Stimulated activated CD4-positive, alpha-beta T cell treated with anti-CD3 and anti-CD28 coated beads, Interleukin-4, amount 100 ng/mL, for 1 hour (primary cell): ENCODE measurements around the gene TMEM164.
"Not testable (repeated sequence)": the region's sequence is repeated elsewhere in the genome, so short reads cannot be mapped to it uniquely, and the experiment has no call there.

Source experiments
- DNase-seq: peaks from one replicate; pipeline ENCODE4 v3.0.0-alpha.2; 2020

Gene TMEM164

DNA sequence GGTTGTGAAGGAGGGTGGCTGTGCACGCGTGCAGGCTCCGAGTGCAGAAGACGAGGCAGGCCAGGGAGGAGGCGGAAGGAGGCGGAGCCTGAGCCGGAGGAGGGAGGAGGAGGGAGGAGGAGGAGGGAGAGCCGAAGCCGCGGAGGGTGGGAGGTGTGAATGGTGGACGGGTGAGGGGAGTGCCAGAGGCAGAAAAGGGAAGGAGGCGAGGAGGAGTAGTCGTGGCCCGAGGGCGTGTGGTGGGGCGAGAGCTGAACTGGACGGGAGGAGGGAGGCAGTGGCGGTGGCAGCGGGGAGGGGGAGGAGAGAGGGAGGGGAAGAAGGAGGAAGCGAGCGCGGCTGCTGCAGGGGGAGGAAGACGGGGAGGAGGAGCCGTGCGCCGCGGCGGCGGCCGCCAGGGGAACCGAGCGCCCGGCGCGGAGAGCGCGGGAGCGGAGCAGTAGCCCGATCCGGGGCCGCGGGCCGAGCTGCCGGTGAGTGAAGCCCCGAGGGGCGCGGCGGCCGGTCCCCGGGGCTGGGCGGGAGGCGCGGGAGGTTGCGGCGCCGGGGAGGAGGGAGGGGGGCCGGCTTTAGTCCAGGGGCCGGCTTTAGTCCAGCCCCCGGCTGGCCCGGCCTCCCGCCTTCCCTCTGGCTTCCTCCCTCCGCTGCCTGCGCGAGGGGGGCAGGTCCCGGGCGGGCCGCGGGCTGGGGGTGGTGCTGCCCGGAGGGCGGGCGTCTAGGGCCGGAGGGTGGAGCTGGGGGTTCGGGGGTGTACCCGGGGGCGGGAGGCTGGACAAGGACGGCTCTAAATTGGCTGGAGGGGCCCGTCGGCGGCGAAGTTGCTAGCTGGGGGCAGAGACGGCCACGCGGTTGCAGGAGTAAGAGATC, at the start of gene TMEM164:
Gene TMEM164 (plus strand): TSS at position 815 of the 867 bp plus-strand sequence. CDS start 661 bp downstream, outside the sequence.
- peak; percentile 78 for DNase-seq

GRCh38 chrX:109954333-109954732, 48.6 kb upstream of the TMEM164 start:
- no peak for DNase-seq

DNA sequence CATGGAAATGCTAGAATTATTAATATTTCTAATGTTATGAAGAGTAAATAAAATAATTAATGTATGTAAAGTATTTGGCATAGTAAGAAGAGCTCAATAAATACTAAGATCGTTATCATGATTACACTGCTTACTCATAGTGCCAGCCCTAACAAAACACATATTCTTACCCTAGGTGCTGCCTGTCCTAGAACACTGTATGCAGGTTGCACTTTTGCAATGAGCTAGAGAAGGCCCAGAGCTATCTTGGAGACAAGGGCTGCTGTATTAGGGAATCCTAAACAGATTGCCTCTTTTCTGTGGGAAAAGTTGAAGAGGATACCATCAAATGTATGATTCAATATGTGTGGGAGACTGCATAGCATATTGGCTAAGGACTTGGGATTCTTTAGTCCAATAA, 48.0 kb upstream of the TMEM164 start:
- no peak for DNase-seq

DNA sequence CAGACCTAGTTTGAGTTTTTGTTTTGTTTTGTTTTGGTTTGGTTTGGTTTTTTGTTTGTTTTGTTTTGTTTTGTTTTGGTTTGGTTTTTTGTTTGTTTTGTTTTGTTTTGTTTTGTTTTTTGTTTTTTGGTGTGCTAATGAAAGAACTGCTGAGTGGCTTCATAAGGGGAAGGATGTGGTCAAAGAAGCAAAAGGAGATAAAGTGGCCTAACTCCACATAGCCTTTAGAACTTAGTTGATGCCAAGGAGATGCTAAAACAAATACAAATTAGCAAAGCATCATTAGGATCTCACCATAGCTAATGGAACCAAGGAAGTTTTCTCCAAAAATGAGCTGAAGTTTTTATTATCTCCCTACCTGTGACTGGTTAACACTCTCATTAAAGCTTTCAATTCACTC, 44.6 kb upstream of the TMEM164 start:
- DNase-seq = no peak

DNA sequence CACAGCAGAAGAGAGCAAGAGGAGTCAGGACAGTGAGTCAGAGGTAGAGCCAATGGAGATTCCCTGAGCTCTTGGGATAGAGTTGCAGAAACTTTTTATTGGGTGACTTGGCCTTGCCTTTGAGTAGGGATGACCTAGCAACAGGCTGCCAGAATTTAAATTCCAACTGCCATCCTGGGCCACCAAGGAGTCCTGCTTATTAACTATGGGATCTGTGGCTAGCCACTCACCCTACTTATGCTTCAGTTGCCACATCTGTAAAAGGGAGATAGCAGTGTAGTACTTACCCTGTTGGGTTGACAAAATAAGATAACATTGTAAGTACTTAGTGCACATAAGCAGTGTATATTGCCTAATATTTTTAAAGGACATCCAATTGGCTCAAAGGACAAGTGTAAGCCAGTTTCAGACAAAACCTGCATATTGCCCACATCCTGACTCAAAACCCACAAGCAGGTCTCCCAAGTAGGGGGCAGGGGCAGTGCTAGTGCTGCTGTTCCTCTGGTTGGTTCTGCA, 43.5 kb upstream of the TMEM164 start:
- DNase-seq = no peak

DNA sequence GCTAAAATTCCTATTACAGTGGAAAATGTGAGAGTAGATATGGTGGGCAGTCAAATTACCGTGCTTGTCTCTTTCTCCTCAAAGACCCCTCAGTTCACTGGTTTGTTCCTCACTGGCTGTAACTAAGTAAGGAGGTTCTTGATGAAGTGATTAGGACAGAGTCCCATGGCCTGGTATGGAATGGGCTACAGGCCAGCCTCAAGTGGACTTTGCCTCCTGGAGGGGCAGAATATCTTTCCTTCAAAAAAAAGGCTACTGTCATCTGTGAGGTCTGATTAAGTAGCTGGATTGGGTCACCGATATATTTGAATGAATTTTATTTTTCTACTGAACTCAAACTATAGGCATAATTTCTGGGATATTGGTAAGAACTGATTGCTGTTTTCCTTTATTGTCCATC, 38.5 kb upstream of the TMEM164 start:
- no peak for DNase-seq

GRCh38 chrX:109966246-109966645, 36.7 kb upstream of the TMEM164 start:
- DNase-seq = no peak

- no peak for DNase-seq
Observed at GRCh38 chrX:109967156-109967555, 35.8 kb upstream of the TMEM164 start.

DNA sequence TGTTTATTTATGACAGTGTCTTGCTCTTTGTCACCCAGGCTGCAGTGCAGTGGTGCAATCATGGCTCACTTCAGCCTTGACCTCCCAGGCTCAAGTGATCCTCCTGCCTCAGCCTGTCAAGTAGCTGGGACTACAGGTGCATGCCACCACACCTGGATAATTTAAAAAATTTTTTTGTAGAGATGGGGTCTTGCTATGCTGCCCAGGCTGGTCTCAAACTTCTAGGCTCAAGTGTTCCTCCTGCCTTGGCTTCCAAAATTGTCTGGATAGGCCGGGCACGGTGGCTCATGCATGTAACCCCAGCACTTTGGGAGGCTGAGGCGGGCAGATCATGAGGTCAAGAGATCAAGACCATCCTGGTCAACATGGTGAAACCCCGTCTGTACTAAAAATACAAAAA, 32.1 kb upstream of the TMEM164 start:
- not testable (repeated sequence) for DNase-seq

DNA sequence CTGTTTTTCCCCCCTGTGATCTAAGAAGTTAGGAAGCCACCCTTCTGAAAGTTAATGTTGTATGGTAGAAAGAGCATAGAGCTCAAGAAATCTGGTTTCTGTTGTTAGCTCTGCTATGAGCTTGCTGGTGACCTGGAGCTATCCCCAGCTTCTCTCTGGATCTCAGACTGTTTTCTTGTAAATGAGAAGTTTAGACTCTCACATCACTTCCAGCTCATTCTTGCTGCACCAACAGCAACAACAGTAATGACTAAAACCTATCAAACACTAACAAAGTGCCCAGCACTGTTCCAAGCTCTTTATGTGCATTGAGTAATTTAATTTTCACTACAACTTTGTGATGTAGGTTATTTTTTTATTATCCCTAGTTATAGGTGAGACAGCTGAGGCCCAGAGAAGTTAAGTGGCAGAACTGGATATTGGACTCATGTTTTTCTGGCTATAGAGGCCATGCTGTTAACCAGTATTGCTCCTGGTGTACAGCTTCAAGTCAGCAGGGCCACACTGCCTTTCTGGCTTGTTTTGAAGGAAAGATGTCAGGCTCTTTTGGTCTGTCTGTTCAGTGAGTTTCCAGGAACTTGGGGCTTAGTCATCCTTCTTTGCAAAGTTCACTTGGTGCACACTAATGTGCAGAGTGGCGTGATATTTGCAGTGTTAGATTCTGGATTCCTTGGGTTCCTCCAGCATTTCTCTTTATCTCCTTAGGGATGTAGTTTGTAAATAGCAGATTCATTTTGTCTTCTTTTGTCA, 27.8 kb upstream of the TMEM164 start:
- no peak for DNase-seq

DNA sequence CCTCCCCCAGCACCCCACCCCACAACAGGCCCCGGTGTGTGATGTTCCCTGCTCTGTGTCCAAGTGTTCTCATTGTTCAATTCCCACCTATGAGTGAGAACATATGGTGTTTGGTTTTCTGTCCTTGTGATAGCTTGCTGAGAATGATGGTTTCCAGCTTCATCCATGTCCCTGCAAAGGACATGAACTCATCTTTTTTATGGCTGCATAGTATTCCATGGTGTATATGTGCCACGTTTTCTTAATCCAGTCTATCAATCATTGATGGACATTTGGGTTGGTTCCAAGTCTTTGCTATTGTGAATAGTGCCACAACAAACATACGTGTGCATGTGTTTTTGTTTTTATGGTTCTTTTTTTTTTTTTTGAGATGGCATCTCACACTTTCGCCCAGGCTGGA, 17.7 kb upstream of the TMEM164 start:
- DNase-seq = not testable (repeated sequence)

- no peak for DNase-seq
Observed at GRCh38 chrX:109987884-109988283, 15.0 kb upstream of the TMEM164 start.

DNA sequence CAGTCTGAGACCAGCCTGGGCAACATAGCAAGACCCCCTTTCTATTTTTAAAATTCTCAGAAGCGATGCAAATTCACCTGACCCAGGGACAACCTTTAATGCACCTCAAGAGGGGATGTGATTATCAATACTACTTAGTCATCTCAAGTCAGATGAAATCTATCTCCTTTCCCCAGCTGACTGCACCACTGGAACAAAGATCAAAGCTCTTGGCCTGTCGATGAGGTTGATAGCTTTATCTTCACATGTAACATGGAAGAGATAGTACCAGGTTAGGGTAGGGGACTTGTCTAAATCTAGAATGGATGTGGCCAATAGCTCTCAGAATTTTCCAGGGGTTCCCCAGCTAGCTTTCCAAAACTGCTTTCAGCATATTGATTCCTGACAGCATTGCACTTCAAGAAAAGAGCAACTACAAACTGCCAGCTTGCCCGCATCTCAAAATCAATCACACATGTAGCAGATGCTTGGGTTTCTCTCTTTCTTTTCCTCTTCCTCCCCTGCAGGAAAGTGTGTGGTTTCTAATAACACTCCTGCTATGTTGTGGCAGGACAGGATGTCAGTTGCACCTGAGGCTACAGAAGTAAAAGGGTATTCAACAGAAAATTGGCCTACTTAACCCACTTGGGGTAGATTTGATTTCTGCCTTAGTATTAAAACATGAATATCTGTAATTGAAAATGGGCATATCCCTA, 12.2 kb upstream of the TMEM164 start:
- no peak for DNase-seq

DNA sequence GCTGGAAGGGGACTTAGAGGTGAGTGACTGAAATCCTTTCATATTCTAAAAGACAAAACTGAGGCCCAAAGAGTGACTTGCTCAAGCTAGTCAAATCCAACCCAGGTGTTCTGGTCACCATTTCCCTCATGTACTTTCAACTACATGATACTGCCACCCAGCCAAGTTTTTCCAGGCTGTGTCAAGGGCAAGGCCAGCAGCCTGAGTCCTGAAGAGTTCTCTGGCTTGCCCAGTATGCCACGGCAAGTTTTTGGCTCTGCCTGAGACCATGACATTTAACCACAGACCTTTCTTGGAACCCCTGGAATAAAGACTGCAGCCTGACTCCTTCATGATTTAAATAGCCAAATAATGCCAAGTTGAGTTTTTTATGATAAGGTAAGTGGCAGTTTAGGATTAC, 10.7 kb upstream of the TMEM164 start:
- no peak for DNase-seq

GRCh38 chrX:109995155-109995554, 7.8 kb upstream of the TMEM164 start:
- DNase-seq = no peak

- no peak for DNase-seq
Observed at GRCh38 chrX:109997786-109998452, 5.0 kb upstream of the TMEM164 start.

DNA sequence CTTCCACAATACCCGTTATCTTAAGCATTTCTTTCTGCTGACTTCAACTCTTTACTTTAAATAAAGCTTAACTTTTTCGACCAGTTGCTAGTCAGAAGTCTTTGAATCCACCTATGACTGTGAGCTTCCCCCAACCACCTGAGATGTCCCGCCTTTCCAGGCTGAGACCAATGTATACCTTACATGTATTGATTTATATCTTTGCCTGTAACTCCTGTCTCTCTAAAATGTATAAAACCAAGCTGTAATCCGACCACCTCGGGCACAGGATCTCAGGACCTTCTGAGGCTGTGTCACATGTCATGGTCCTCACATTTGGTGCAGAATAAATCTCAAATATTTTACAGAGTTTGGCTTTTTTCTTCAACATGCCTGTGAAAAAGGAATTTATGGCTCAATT, 2.9 kb upstream of the TMEM164 start:
- DNase-seq = no peak

GRCh38 chrX:110000847-110001713, 1.8 kb upstream of the TMEM164 start:
- DNase-seq = no peak

DNA sequence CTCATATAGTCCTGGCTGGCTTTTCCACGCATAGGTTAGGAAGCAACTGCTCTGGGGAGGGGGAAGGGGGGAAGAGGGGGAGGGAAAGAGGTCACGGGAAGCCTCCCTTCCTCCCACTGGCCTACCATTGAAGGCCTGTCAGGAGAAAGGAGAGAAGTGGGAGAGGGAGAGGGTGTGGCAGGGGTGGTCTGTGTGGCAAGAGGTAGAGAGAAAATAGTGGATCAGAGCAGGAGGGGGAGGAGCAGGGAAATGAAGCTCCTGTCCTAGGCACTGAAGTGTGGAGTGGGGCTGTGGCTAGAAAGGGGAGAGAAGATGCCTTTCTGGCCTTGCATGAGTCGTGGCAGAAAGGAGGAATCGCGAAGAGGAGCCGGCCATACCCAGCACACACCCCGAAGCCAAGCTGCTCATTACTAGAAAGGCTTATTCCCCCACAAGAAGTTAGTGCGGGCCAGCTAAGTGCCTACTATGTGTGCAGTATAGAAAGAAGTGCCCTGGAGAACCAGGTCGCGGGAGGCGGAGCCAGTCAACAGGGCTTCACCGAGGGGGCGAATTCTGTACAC, 1.1 kb upstream of the TMEM164 start:
- no peak for DNase-seq

DNA sequence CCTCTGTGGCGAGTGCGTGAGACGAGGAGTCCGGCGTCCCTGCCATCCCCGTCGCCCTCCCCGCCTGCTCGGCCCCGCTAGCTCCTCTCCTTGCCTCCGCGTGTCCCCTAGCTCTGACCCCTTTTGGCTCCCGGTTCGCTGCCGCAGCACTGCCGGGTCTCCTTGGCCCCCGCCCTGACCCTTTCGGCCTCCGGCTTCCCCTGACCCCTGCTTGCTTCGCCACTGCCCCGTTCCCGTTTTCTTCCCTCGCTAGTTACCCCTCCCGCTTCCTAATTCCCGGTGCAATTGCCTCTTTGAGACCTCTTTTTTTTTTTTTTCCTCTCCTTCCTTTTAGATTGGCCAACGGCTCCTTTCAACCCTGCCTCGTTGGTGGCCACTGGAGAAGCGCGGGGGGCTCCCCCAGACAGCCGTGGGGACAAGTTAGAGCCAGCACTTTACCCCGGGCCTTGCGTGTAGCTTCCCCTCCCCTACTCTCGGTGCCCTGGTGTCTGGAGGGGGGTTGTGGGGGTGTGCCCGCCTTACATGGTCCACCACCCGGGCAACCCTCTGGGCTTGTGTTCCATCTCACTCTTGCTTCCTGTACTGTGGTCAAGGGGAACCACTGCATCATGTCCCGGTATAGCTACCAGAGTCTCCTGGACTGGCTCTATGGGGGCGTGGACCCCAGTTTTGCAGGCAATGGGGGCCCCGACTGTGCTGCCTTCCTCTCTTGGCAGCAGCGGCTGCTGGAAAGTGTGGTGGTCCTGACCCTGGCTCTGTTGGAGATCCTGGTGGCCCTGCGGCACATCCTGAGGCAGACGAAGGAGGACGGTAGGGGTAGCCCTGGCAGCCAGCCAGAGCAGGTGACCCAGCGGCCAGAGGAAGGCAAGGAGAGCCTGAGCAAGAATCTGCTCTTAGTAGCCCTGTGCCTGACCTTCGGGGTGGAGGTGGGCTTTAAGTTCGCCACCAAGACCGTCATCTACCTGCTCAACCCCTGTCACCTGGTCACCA, 548 bp downstream of the TMEM164 start:
- no peak for DNase-seq
